ENCODE results near the gene CD226.
"Not testable (repeated sequence)": the region's sequence is repeated elsewhere in the genome, so short reads cannot be mapped to it uniquely, and the experiment has no call there.

Gene CD226

GRCh38 chr18:69865776-69866175, 81.9 kb downstream of the CD226 start:
- DNase-seq = no peak

GRCh38 chr18:69864802-69865201, 82.9 kb downstream of the CD226 start:
- not testable (repeated sequence) for DNase-seq

DNA sequence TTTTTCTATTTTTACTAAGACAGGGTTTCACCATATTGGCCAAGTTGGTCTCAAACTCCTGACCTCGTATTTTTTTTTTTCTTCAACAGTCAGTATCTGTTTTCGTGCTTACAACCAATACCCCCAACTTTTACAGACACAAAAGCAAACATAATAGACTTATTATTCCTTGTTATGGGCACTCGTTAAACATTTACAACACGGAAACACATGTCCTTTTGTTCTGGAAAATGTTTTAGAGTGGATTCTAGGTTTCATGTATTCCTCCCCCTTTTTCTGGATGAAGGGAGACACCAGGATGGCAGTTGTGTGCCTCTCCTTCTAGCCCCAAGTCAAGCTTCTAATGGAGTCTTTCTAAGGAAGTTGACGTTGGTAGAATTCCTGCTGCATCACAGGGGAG, 88.8 kb downstream of the CD226 start:
- DNase-seq = no peak

DNA sequence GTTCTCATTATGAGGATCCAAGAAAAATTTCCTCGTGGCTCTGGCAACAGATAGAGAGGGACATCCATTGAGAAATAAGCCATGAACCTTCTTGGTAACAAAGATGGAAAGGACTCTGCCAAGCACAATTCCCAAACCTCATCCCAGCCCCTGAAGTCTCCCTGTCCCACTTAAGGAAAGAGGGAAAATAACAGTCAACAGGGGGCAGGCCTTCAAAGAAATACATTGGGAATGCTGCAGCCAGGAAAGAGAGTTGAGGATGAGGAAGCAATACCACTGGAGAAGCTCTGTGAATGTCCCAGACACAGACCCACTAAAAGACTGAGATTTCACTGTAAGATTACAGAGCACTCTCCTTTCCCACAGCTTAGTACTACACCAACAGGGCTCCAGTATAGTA, 93.2 kb downstream of the CD226 start:
- DNase-seq = no peak

DNA sequence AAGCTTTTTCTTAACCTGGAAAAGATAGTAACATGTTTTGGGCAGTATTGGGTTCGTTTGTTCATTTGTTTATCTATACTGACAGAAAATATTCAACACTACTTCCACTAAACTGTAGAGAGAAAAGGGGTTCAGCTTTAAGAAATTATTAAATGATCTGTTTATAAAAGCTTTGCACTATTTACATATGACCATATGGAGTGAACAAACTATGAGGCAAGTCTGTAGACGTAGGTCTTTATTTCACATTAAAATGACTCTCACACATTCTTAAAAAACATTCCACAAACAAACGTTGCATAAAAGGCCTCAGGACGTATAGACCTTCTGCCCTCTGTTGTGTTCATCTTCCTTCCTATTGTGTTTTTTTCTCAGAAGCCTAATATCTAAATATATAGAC, 94.6 kb downstream of the CD226 start:
- DNase-seq = no peak

GRCh38 chr18:69845593-69846506, 101.8 kb downstream of the CD226 start:
- DNase-seq = no peak

- DNase-seq = no peak
Measured at GRCh38 chr18:69844656-69845055, 103.0 kb downstream of the CD226 start.

DNA sequence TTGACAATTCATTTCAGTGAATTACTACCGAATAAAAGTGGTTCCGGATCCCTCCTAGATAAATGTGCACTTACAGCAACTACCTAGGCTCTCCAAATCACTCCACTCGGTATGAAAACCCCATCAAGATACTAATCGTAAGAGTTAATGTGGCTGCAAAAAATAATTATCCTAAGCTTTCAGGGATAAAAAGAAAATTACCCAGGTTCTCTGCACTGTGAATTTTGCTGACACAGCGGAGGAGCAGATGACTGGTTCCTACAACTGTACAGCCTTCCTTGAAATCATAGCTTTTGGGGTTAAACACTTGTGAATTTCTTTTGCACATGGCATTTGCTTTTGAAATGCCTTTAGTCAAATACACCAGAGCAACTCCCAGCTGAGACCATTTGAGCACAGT, 104.7 kb downstream of the CD226 start:
- DNase-seq = no peak

GRCh38 chr18:69841117-69841516, 106.6 kb downstream of the CD226 start:
- no peak for DNase-seq

DNA sequence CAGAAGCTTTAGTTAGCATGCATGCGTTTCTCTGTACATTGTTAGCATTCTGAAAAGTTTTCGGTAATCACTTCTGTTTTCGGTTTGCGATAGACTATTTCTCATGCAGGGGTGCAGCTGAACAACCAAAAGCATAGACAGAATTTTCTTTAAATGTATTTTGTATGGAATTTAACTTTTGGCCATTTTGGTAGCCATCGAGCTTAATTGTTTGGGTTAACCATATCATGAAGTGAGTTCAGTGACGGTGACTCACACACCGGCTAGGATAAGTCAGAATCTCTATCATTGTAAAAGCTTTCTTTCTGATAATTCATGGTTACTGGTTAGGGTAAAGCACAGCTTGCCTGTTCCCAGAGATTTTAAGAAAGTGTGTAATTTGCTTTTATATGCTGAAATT, 107.2 kb downstream of the CD226 start:
- DNase-seq = no peak

DNA sequence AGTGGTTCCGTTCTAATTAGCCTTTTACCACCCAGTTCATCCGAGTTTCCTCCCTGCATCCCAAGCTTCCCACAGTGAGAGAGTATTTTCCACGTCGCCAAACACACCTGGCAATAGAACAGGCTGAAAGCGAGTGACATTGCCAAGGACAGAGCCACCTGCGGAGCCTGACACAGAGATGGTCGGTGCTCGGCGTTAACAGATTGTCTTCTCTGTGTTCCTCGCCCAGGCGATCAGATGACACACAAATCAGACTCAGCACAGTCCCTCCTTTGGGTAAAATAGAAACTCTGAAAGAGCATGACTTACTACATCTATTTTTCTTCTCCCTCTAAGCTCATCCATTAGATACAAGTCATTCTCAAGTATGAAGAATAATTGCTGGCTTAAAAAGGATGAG, 107.7 kb downstream of the CD226 start:
- no peak for DNase-seq

DNA sequence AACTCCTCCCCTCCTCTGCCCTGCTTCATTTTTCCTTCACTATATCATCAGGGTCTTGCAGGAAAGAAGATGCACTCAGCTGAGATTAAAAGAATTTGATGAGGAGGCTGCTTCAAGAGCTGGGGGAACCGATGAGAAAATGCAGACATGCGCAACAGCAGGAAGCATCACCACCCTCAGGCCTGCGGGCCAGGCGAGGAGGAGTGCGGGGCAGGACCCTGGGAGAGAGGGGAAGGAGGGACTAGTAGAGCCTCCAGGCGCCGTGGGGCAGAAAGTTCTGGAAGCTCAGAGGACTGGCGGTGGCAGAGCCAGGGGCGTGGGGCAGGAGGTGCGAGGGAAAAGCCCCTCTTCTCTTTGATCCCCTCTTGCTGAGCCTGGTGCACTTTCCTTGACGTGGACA, 108.2 kb downstream of the CD226 start:
- DNase-seq = no peak

- no peak for DNase-seq
Measured at GRCh38 chr18:69838620-69839411, 108.9 kb downstream of the CD226 start.

- DNase-seq = no peak
Measured at GRCh38 chr18:69838003-69838402, 109.7 kb downstream of the CD226 start.

- DNase-seq = not testable (repeated sequence)
Measured at GRCh38 chr18:69834980-69835379, 112.7 kb downstream of the CD226 start.

GRCh38 chr18:69830189-69830588, 117.5 kb downstream of the CD226 start:
- DNase-seq = no peak

DNA sequence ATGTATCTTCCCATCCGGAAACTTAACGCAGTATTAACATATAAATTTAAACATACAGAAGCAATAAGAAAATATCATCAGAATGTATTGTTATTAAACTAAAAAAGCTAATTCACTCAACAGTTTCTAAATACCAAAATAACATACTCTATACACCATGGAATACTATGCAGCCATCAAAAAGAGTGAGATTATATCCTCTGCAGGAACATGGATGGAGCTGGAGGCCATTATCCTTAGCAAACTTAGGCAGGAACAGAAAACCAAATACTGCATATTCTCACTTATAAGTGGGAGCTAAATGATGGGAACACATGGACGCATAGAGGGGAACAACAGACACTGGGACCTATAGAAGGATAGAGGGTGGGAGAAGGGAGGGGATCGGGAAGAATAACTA, 127.1 kb downstream of the CD226 start:
- DNase-seq = no peak

DNA sequence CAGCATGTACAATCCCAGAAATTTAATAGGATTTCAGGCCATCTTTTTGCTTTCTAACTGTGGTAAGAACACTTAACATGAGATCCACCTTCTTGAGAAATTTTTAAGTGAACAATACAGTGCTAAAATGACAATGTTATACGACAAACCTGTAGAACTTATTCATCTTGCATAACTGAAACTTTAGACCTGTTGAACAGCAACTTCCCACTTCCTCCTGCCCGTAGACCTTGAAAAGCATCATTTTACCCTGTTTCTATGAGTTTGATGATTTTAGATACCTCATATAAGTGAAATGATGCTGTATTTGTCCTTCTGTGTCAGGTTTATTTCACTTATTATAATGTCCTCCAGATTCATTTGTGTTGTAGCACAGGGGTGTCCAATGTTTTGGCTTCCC, 128.2 kb downstream of the CD226 start:
- DNase-seq = no peak

GRCh38 chr18:69817335-69817940, 130.2 kb downstream of the CD226 start:
- no peak for DNase-seq

GRCh38 chr18:69814861-69815385, 132.8 kb downstream of the CD226 start:
- no peak for DNase-seq

DNA sequence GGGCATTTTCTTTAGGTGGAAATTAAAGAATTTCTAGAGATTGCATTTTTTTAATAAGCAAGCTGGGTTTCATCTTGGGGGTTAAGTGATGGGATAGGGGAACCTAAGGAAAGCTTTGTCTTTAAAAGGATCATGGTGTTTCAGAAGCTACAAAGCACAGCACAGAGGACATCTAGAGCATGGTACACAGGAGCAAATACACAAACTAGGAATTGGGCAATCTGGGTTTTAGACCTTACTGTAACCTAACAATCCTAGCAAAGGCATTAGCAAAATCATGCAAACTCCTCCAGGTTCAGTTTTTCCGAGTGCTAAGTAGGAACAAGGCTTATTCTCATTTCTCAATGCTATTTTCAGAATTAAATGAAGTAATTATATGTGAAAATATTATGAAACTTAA, 134.1 kb downstream of the CD226 start:
- no peak for DNase-seq

- DNase-seq = no peak
Measured at GRCh38 chr18:69808399-69808798, 139.3 kb downstream of the CD226 start.

- no peak for DNase-seq
Measured at GRCh38 chr18:69804776-69805501, 142.7 kb downstream of the CD226 start.
